Gastroesophageal sphincter (tissue), 4 donors: ENCODE measurements around the gene RIMBP3C. TPM values are rescaled to one million over a fixed set of nuclear protein-coding genes. Genes with fewer than 3 reads are reported as not detected.
"Not testable (repeated sequence)": the region's sequence is repeated elsewhere in the genome, so short reads cannot be mapped to it uniquely, and the experiment has no call there.

Experiments
- ATAC-seq: fragments of 150-250 bp; one replicate; pipeline ENCODE4 v1.9.1; 2016; ENCODE audit warnings: mild to moderate bottlenecking, moderate library complexity
- H3K27ac ChIP-seq, 4 donors: fragments of 200-600 bp; sonication (generic) in 3 of 4; 1 replicate in 3 of 4; 2 replicates in 1 of 4; pipeline ENCODE4 v1.5.1; 2016 to 2019
- H3K27me3 ChIP-seq: fragments of 200-600 bp; sonication (generic); one replicate; pipeline ENCODE4 v1.5.1; 2019
- H3K36me3 ChIP-seq, 2 donors: fragments of 200-600 bp; sonication (generic); one replicate each; pipeline ENCODE4 v1.5.1; 2019; ENCODE audit warnings: control low read depth in 1 of 2
- H3K4me1 ChIP-seq, 3 donors: fragments of 200-600 bp; sonication (generic); 1 replicate in 2 of 3; 2 replicates in 1 of 3; pipeline ENCODE4 v1.5.1; 2016 to 2019; ENCODE audit warnings: control low read depth in 2 of 3
- H3K4me3 ChIP-seq, 2 donors: fragments of 200-600 bp; sonication (generic); one replicate each; pipeline ENCODE4 v1.5.1; 2019; ENCODE audit warnings: mild to moderate bottlenecking in 1 of 2, moderate library complexity in 1 of 2
- H3K9me3 ChIP-seq, 3 donors: fragments of 200-600 bp; sonication (generic); one replicate each; pipeline ENCODE4 v1.5.1; 2017 to 2019; ENCODE audit warnings: control low read depth in 2 of 3
- WGBS, 2 donors: methylation state at CpG; one replicate each; pipeline ENCODE4 v1.1.5; 2018; ENCODE audit warnings: low coverage in 1 of 2; 5-methylcytosine and 5-hydroxymethylcytosine counted together
- total RNA-seq, 4 donors: library from RNA; depleted of rRNA; stranded (reverse); fragments of >200 nt; gene quantifications; one replicate each; pipeline ENCODE4 v1.1.0, GENCODE V29; 2016

The RIMBP3C gene
- total RNA-seq, 4 donors from 2014 or later: 0.15 to 0.40 (median 0.25) TPM

DNA sequence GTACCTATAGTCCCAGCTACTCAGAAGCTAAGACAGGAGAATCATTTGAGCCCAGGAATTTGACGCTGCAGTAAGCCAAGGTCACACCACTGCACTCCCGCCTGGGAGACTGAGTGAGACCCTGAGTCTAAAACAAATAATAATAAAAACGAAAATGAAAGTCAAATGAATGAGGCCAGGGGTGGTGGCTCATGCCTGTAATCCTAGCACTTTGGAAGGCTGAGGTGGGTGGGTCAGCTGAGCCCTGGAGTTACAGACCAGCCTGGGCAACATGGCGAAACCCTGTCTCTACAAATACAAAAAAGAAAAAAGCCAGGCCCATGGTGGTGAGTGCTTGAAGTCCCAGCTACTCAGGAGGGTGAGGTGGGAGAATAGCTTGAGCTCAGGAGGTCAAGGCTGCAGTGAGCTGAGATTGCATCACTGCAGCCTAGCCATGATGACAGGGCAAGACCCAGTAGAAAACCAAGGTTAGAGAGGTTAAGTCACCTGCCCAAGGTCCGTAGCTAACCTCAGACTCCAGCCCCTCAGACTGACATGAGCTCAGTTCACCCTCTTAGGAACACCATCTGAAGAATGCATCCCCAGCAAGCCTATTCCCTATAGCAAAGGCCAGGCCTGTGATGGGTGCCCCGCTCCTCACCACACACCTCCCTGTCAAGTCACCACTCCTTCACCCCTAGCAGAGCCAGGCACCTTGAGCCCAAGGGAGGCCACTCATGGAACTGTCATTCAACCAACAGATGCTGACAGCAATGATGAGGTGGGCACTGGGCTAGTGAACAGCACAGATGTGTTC, 24.4 kb downstream of the RIMBP3C start:
- not testable (repeated sequence) for H3K27ac ChIP-seq, H3K27me3 ChIP-seq, H3K9me3 ChIP-seq, ATAC-seq, H3K4me1 ChIP-seq, H3K36me3 ChIP-seq, H3K4me3 ChIP-seq
- WGBS, 2 donors: no CpG with 5 or more reads among the region's 6 CpGs

DNA sequence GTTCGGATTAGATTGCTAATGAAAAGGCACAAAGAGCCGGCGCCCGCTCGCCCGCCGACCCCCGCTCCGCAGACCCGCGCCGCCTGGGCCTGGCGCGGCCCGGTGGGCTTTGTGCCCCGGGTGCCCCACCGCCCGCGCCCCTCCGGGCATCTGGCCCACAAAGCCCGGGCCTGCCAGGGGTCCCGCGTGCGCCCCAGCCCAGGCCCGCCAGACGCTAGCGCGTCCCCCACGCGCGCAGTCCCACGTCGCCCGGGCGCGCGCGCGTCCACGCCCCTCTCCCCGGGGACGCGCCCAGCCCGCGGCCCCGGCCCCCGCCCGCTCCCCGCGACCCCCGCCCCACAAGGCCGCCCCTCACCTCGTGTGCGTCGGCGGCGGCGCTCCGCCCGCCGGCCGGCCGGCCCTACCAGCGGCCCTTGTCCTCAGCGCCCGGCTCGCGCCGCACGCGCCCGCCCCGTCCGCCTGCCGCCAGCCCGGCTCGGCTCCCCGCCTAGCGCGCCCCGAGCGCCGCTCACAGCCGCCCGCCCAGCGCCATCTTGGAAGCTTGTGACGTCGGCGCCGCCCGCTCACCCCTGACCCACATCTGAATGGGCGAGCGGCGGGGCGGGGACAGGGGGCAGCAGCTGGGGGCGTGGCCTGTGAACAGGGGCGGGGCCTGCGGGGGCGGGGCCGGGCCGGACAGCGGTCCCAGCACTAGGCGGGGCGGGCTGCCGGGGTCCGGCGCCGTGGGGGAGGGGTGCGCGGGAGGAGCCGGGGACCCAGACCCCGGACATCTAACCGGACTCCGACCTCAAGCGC, 34.1 kb downstream of the RIMBP3C start:
- H3K4me3 ChIP-seq, H3K9me3 ChIP-seq, H3K27ac ChIP-seq, H3K4me1 ChIP-seq, H3K36me3 ChIP-seq, H3K27me3 ChIP-seq: not testable (repeated sequence)
- peak; percentile 92 for ATAC-seq
- WGBS, 2 donors: no CpG with 5 or more reads among the region's 115 CpGs

DNA sequence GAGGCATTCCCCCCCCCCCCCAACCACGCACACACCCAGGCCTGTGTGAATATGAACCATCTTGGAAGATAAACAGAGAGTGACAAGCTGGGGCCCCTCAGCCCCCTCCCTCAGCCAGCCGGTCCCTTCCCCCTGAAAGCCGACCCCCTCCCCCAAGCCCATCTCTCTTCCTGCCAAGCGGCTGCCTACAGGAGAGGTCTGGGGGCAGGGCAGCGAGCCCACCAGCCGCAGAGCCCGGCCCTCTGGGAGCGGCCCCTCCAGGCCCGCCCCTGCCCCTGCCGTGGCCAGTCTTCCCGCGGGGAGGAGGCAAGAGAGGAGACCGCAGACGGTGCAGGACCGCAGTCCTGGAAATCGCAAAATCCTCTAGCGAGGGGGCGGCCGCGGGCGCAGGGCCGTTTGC, 34.7 kb downstream of the RIMBP3C start:
- not testable (repeated sequence) for H3K36me3 ChIP-seq, H3K4me1 ChIP-seq, ATAC-seq, H3K9me3 ChIP-seq, H3K27me3 ChIP-seq, H3K27ac ChIP-seq, H3K4me3 ChIP-seq
- WGBS, 2 donors: no CpG with 5 or more reads among the region's 22 CpGs

GRCh38 chr22:21515234-21515633, 36.0 kb downstream of the RIMBP3C start:
- H3K9me3 ChIP-seq, H3K4me3 ChIP-seq, H3K27ac ChIP-seq, H3K27me3 ChIP-seq, ATAC-seq, H3K4me1 ChIP-seq, H3K36me3 ChIP-seq: not testable (repeated sequence)
- no CpG with 5 or more reads among the region's 9 CpGs for WGBS, 2 donors

DNA sequence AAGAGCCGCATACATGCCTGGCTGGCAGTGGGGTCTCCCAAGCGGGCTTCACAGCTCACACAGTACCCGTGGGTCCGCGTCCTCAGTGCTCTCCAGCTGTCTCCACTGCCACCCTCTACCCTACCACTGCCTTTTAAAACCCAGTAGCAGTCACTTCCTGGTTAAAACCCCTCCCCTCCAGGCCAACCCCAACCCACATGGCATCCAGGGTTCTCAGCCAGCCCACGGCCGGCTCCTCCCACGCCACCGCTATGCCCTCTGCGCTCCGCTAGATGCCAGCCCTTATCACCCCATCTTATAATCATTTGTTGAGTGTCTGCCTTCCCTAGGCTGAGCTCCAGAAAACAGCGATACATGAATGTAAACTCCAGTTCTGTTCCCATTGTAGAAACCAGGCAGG, 37.1 kb downstream of the RIMBP3C start:
- not testable (repeated sequence) for H3K4me3 ChIP-seq, H3K27me3 ChIP-seq, H3K4me1 ChIP-seq, ATAC-seq, H3K9me3 ChIP-seq, H3K27ac ChIP-seq, H3K36me3 ChIP-seq
- whole genome bisulfite sequencing, 2 donors: no CpG with 5 or more reads among the region's 12 CpGs

- not testable (repeated sequence) for H3K9me3 ChIP-seq, H3K27me3 ChIP-seq, H3K27ac ChIP-seq, H3K36me3 ChIP-seq, H3K4me1 ChIP-seq, H3K4me3 ChIP-seq
- peak; percentile 7 for ATAC-seq
- WGBS, 2 donors: no CpG with 5 or more reads among the region's 11 CpGs
Measured at GRCh38 chr22:21512022-21512421, 39.2 kb downstream of the RIMBP3C start.

GRCh38 chr22:21510397-21510796, 40.9 kb downstream of the RIMBP3C start:
- H3K4me1 ChIP-seq, H3K27me3 ChIP-seq, H3K4me3 ChIP-seq, ATAC-seq, H3K27ac ChIP-seq, H3K36me3 ChIP-seq, H3K9me3 ChIP-seq: not testable (repeated sequence)
- WGBS, 2 donors: no CpG with 5 or more reads among the region's 9 CpGs

- not testable (repeated sequence) for H3K36me3 ChIP-seq, ATAC-seq, H3K27ac ChIP-seq, H3K4me1 ChIP-seq, H3K9me3 ChIP-seq, H3K27me3 ChIP-seq, H3K4me3 ChIP-seq
- no CpG with 5 or more reads among the region's 16 CpGs for WGBS, 2 donors
Measured at GRCh38 chr22:21499623-21500506, 51.4 kb downstream of the RIMBP3C start.

DNA sequence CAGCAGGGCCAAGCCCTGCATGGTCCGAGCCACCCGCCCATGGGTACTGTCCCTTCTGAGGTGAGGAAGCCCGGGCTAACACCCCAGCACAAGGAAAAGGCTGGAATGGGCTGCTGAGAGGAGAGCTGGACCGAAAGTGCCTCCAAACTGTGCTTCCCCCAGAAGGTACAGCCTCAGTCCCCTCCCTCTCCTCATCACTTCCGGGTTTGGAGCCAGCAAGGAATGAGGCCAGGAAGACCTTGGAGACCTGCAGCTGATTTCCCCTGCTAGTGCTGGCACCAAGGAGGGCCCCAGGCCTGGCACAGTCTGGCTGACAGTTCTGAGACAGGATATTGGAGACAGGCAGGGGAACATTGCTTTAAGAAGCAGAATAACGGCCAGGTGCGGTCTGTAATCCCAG, 52.8 kb downstream of the RIMBP3C start:
- ATAC-seq: peak; percentile 16
- H3K9me3 ChIP-seq: not testable (repeated sequence)

GRCh38 chr22:21497984-21498383, 53.3 kb downstream of the RIMBP3C start:
- H3K27ac ChIP-seq, H3K9me3 ChIP-seq, H3K36me3 ChIP-seq, H3K4me1 ChIP-seq, H3K4me3 ChIP-seq, H3K27me3 ChIP-seq: not testable (repeated sequence)
- no CpG with 5 or more reads among the region's 4 CpGs for WGBS, 2 donors
- ATAC-seq: peak; percentile 89

More for the DNA sequence above, 52.8 kb downstream of the RIMBP3C start:
- H3K36me3 ChIP-seq, H3K27ac ChIP-seq, H3K4me3 ChIP-seq, H3K4me1 ChIP-seq, H3K27me3 ChIP-seq: not testable (repeated sequence)
- WGBS, 2 donors: no CpG with 5 or more reads among the region's 7 CpGs
